T-helper 2 cell (primary cell): ENCODE data around the gene OR6A2.
A peak's percentile ranks its signal among the peaks of the same experiment; 100 is the strongest.
"Not testable (repeated sequence)": the region's sequence is repeated elsewhere in the genome, so short reads cannot be mapped to it uniquely, and the experiment has no call there.

Experiments
- DNase-seq, 5 experiments: peaks; one replicate each; pipeline versions ENCODE4 v3.0.0 to v3.0.0-alpha.2; 2012 to 2022
- total RNA-seq, 2 donors: gene quantifications; one replicate each; lab custom pipeline; 2026; lab: John Stamatoyannopoulos, UW

The OR6A2 gene
- total RNA-seq = 0 reads per million in 2 donors

DNA sequence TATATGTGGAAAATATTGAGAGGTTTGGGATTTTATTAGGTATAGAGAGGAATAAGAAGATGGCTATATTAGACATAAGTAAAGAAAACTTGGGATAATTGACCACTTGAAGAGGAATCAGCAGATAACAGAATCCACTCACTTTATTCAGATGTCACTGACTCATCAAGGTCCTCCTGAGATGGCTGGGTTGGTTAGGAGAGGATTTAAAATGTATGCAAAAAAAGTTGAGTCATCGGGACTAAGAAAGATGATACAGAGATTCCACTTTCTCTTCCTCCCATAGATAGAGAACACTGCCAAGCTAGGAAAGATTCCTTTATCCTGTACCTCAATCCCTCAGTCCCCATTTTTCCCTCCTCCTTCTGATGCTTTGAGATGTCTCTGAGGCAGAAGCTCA is at the start of gene OR6A2:
Gene OR6A2, minus strand, starts transcription at position 288 of the 400 bp plus-strand sequence. CDS start 3,981 bp downstream, outside the sequence.
- no peak for DNase-seq

- DNase-seq = no peak
Observed at GRCh38 chr11:6845383-6845782, 45.9 kb upstream of the OR6A2 start, which contains the start of gene OR10A5. Gene OR10A5, plus strand, starts transcription at chr11:6845683. Its CDS starts 0 bp downstream, at chr11:6845683.

- no peak for DNase-seq
Observed at GRCh38 chr11:6844356-6844755, 44.9 kb upstream of the OR6A2 start.

- DNase-seq = no peak
Observed at GRCh38 chr11:6843670-6844069, 44.2 kb upstream of the OR6A2 start.

DNA sequence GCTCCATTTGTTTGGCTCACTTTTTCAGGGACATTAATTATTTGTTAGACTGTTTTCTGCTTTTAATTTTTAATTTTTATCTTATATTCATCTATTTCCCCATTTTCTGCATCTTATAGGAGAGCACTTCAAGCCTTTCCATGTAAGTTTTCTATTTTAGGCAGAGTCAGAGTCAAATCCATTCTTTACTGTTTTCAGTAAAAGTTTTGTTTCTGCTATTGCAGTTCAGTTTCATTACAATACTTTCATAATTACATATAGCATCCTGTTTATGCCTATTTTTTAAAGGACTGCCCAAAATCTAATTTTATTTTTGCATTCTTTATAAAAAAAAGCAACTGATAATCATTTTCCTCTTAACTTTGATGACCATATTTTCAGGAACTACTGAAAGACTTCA is 42.2 kb upstream of the OR6A2 start:
- peak in 1 of 5 experiments; percentile 5 for DNase-seq

DNA sequence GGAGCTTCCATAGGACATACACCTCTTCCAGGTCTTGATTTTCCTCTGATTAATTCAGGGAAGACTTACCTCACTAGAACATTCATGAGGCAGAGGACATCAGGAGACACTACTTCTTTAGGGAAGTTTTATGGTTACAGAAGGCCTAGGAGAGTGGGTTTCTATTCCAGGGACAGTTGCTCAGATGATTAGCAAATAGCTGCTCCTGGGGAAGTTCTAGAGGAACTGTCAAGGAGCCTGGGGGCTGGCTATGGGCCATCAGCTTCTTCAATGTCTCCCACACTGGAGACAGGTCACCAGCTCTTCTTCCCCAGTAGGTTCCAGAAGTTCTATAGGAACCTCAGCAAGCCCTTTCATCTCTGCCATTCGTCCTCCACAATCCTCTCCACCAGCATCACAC is 34.5 kb upstream of the OR6A2 start:
- no peak for DNase-seq

- DNase-seq = no peak
Observed at GRCh38 chr11:6833356-6833755, 33.9 kb upstream of the OR6A2 start.

- no peak for DNase-seq
Observed at GRCh38 chr11:6828103-6828502, 28.6 kb upstream of the OR6A2 start.

GRCh38 chr11:6825231-6825744 is 25.8 kb upstream of the OR6A2 start:
- DNase-seq = no peak

- no peak for DNase-seq
Observed at GRCh38 chr11:6824136-6824823, 24.8 kb upstream of the OR6A2 start.

GRCh38 chr11:6818967-6819366 is 19.5 kb upstream of the OR6A2 start:
- no peak for DNase-seq

GRCh38 chr11:6817694-6818093 is 18.2 kb upstream of the OR6A2 start:
- DNase-seq = no peak

DNA sequence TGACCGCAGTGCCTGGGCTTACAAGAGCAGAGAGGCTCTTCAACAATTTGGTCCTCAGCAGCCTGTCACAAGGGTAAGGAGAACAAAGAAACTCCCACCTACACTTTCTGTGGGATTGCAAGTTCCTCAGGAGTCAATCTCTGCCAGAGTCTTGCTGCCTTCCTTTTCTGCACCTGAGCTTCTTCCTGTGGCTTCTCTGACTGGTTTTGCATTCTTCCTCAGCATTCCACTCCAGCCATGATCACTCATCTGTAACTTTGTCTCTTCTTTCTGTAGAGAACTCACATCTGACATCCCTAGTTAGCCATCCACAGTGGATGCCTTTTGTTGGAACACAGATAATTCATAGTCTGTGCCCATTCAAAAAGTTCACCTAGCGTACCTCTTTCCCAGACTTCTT is 14.2 kb upstream of the OR6A2 start:
- DNase-seq = no peak

- DNase-seq = peak in 2 of 5 experiments; percentile 21 to 50
Observed at GRCh38 chr11:6812390-6813005, 13.0 kb upstream of the OR6A2 start.

GRCh38 chr11:6801075-6801474 is 1.6 kb upstream of the OR6A2 start:
- not testable (repeated sequence) for DNase-seq

DNA sequence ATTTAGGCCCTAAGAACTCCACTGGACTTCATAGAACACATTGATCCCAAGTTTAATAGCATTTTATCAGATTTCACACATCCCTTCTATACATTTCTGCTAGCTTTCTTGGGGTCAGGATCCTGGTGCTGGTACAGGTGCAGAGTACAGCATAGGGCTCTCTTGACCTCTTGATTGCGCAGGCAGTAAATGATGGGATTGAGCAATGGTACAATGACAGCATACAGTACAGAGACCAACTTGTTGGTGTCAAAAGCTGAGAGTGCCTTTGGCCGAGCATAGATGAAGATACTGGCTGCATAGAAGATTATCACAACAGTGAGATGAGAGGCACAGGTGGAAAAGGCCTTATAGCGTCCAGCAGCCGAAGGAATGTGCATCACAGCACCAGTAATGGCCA is 4.8 kb downstream of the OR6A2 start:
- DNase-seq = no peak

GRCh38 chr11:6790546-6790945 is 8.9 kb downstream of the OR6A2 start:
- no peak for DNase-seq

GRCh38 chr11:6782720-6783119 is 16.8 kb downstream of the OR6A2 start, which contains the start of gene OR2AG1:
Gene OR2AG1, plus strand, starts transcription at chr11:6783020. Its CDS starts 2,018 bp downstream, at chr11:6785038.
- DNase-seq = no peak

DNA sequence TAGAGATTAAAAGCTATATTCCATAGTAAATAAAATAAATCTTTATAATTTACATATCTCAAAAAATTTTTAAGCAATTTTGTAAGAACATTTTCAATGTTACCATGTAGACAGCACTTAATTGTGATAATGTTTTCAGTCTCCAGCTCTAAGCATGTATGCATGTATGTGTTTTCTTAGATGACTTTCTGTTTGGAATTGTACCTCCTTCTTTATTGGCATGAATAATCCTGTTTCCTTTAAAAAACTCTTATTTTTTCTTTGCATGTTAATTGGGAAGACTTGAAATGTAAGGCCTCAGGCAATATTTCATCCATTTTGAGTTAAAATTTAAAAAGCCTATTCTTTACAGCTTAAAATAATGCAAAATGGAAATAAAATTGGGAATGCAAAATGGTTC is 18.7 kb downstream of the OR6A2 start:
- DNase-seq = no peak

DNA sequence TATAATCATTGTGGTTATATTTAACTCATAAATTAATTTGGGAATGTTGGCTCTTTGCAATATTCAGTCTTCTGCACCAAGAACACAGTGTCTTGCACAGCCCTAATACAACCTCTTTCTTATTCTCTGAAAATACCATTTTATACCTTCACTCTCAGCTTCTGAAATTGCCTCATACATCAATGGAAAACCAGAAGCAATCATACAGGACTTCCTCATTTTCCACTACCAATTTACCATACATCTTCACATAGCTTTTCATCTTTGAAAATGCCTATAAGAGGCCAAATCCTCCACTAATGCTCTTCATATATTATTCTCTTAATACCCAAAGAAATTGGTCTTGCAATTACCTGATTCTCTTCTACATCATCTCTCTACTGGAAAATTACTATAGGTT is 21.0 kb downstream of the OR6A2 start:
- DNase-seq = no peak

DNA sequence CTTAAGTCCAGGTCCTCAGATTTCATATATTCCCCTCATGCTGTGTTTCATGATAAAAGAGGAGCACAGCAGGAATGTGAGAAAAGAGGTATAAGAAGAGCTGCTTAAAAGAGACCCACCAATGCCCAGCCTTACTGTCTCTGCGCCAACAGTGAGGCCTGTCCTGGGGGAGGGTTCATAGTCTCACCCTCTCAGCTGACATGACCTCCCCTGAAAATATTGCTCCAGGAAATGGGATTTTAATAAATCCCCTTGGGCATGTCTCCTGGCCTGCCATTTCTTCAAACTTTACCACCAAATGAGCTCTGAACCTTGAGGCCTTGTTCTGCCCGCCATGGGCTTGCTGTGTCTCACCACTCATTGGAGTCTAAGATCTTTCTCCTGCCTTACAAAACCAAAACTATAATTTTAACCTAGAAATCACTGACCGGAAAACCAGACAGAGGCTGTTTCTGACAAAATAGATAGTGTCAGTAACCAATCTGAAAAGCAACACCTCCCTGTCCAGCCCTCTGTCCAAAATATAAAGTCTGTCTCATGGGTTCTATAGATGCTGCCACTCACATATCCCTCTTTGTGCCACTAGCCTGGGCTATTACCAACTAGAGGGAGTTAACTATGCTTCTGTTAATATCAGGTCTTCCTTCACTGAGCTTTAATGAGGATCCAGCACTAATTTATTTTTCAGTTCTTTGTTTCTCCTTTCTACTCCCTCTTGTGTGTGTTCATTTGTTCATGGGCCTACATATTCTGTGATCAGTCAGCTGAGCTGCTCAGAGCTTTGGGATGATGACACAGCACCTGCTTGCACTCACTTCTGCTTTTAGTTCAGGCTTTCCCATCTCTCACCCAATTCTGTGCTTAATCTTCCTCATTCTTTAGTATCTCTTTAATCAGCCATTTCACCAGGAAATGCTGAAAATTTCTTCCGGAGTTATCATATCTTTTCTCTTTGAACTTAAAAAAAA is 27.3 kb downstream of the OR6A2 start, which contains the start of gene OR2AG2:
Gene OR2AG2, minus strand, starts transcription at position 51 of the 968 bp plus-strand sequence. CDS start 3,019 bp downstream, outside the sequence.
- DNase-seq = no peak

GRCh38 chr11:6757373-6757967 is 42.0 kb downstream of the OR6A2 start:
- peak in 4 of 5 experiments; percentile 25 to 65 (median 30) for DNase-seq
